GM06990 (cell line): ENCODE data around the gene YJEFN3.

ENCODE experiments used
- DNase-seq: peaks from one replicate; pipeline ENCODE4 v3.0.0-alpha.2; 2011; ENCODE audit not compliant: insufficient read length; ENCODE audit errors: extremely low read depth
- H3K27me3 ChIP-seq: replicated peaks from 2 replicates; pipeline ENCODE4 v1.6.0; 2011; ENCODE audit warnings: low read length; ENCODE audit not compliant: control insufficient read depth, insufficient read depth
- H3K36me3 ChIP-seq: 2 replicates; pipeline ENCODE4 v1.5.1; 2011; ENCODE audit warnings: low read length; ENCODE audit not compliant: control insufficient read depth, insufficient read depth
- H3K4me3 ChIP-seq: replicated peaks from 2 replicates; pipeline ENCODE4 v1.5.1; 2011; ENCODE audit warnings: low read depth, mild to moderate bottlenecking, control low read depth, low read length
- TF ChIP-seq, protein P1 (sequence below): IDR thresholded peaks from 2 replicates; pipeline ENCODE4 v1.5.1; 2011; ENCODE audit warnings: low read length, control low read depth, mild to moderate bottlenecking, inconsistent platforms; ENCODE audit not compliant: insufficient read depth, poor library complexity, severe bottlenecking

The YJEFN3 gene

GRCh38 chr19:19567391-19567790 lies 38.7 kb downstream of the YJEFN3 start:
- Histone ChIP-seq H3K27me3 (no peaks in the 10 kb centered on the region), H3K36me3 (peaks cover 29% of the 10 kb centered on the region), H3K4me3 (no peak overlapping the region)
- TF ChIP-seq, protein P1, sequence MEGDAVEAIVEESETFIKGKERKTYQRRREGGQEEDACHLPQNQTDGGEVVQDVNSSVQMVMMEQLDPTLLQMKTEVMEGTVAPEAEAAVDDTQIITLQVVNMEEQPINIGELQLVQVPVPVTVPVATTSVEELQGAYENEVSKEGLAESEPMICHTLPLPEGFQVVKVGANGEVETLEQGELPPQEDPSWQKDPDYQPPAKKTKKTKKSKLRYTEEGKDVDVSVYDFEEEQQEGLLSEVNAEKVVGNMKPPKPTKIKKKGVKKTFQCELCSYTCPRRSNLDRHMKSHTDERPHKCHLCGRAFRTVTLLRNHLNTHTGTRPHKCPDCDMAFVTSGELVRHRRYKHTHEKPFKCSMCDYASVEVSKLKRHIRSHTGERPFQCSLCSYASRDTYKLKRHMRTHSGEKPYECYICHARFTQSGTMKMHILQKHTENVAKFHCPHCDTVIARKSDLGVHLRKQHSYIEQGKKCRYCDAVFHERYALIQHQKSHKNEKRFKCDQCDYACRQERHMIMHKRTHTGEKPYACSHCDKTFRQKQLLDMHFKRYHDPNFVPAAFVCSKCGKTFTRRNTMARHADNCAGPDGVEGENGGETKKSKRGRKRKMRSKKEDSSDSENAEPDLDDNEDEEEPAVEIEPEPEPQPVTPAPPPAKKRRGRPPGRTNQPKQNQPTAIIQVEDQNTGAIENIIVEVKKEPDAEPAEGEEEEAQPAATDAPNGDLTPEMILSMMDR: no peak
- no peak for DNase-seq

GRCh38 chr19:19568802-19569756 lies 40.4 kb downstream of the YJEFN3 start:
- Histone ChIP-seq H3K27me3 (no peaks in the 10 kb centered on the region), H3K36me3 (peaks cover 24% of the 10 kb centered on the region), H3K4me3 (no peak overlapping the region)
- TF ChIP-seq, protein P1: no peak
- DNase-seq: no peak

- no peak overlapping the region for H3K4me3 ChIP-seq
- H3K36me3 ChIP-seq: peaks cover 18% of the 10 kb centered on the region
- H3K27me3 ChIP-seq: no peaks in the 10 kb centered on the region
- DNase-seq: no peak
- TF ChIP-seq, protein P1: no peak
Observed at GRCh38 chr19:19570571-19570970, 41.9 kb downstream of the YJEFN3 start.

DNA sequence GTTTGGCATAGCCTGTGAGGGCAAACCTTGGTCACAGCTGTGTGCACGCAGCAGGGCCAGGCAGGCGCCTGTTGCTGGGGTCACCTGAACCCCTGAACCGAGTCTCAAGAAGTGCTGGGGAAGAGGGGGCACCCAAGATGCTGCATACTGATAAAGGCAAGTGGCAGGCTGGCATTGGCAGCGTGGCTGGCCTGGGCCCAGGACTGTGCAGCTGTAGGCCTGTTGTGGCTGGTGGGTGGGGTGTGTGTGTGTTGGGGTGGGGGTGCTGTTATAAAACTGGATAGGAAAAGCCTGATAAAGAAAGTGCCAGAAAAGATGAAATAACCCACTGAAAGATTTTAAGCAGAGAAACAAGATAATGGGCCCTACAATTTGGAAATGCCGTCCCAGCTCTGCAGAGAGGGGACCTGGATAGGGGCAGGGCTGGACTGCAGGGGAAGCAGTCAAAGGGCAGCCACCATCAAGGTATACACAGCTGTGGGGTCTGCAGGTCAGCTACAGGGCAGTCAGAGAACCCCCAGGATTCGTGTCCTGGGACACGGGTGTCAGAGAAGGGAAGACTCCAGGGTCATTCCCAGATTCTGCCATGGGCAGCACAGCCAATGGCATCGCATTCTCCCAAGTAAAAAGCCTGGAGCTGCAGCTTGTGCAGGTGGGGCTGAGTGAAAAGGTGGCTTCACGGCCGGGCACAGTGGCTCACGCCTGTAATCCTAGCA lies 42.5 kb downstream of the YJEFN3 start:
- Histone ChIP-seq H3K4me3 (no peak overlapping the region), H3K36me3 (peaks cover 18% of the 10 kb centered on the region), H3K27me3 (no peaks in the 10 kb centered on the region)
- TF ChIP-seq, protein P1: no peak
- no peak for DNase-seq

GRCh38 chr19:19575411-19575810 lies 46.7 kb downstream of the YJEFN3 start:
- DNase-seq: no peak
- H3K4me3 ChIP-seq: no peak overlapping the region
- H3K36me3 ChIP-seq: peaks cover 3% of the 10 kb centered on the region
- TF ChIP-seq, protein P1: no peak
- H3K27me3 ChIP-seq: no peaks in the 10 kb centered on the region
